ENCODE results near the gene IL26.

IL26 gene

GRCh38 chr12:68224613-68225285 is 861 bp downstream of the IL26 start:
- Histone ChIP-seq H3K9ac (no peak overlapping the region), H2AFZ (no peak overlapping the region)

GRCh38 chr12:68223067-68223747 is 2.4 kb downstream of the IL26 start:
- Histone ChIP-seq H2AFZ (peak overlapping the region; percentile 47), H3K27ac (no peak overlapping the region), H3K4me1 (no peaks in the 10 kb centered on the region), H3K79me2 (no peaks in the 10 kb centered on the region), H3K4me3 (ENCODE audit: low read depth, low read length) (no peak overlapping the region), H3K9me3 (ENCODE audit: control insufficient read depth, low read length) (no peaks in the 10 kb centered on the region), H3K4me2 (ENCODE audit: low read length) (peak overlapping the region; percentile 21), H3K27me3 (ENCODE audit: control insufficient read depth, insufficient read depth, low read length) (no peaks in the 10 kb centered on the region), H3K9ac (no peak overlapping the region), H3K36me3 (ENCODE audit: control insufficient read depth, insufficient read depth, low read length) (no peaks in the 10 kb centered on the region)
- TF ChIP-seq CTCF (IDR thresholded peaks at IDR 0.05) = peak; percentile 77

More at GRCh38 chr12:68224613-68225285, 861 bp downstream of the IL26 start:
- Histone ChIP-seq H3K4me2 (ENCODE audit: low read length) (no peak overlapping the region), H3K79me2 (no peaks in the 10 kb centered on the region), H3K4me3 (ENCODE audit: low read depth, low read length) (no peak overlapping the region), H3K4me1 (no peaks in the 10 kb centered on the region), H3K27me3 (ENCODE audit: control insufficient read depth, insufficient read depth, low read length) (no peaks in the 10 kb centered on the region), H3K9me3 (ENCODE audit: control insufficient read depth, low read length) (no peaks in the 10 kb centered on the region), H3K36me3 (ENCODE audit: control insufficient read depth, insufficient read depth, low read length) (no peaks in the 10 kb centered on the region), H3K27ac (no peak overlapping the region)
- TF ChIP-seq CTCF (IDR thresholded peaks at IDR 0.05) = no peak

- Histone ChIP-seq H3K27ac (no peak overlapping the region), H3K27me3 (ENCODE audit: control insufficient read depth, insufficient read depth, low read length) (no peaks in the 10 kb centered on the region), H3K9ac (no peak overlapping the region), H3K4me2 (ENCODE audit: low read length) (no peak overlapping the region), H2AFZ (no peak overlapping the region), H3K9me3 (ENCODE audit: control insufficient read depth, low read length) (no peaks in the 10 kb centered on the region), H3K36me3 (ENCODE audit: control insufficient read depth, insufficient read depth, low read length) (no peaks in the 10 kb centered on the region), H3K4me3 (ENCODE audit: low read depth, low read length) (no peak overlapping the region), H3K79me2 (no peaks in the 10 kb centered on the region), H3K4me1 (no peaks in the 10 kb centered on the region)
- no peak for TF ChIP-seq CTCF (IDR thresholded peaks at IDR 0.05)
These were observed 3.3 kb downstream of the IL26 start for GRCh38 chr12:68222326-68222725.

- H3K27me3 ChIP-seq (ENCODE audit: control insufficient read depth, insufficient read depth, low read length) = no peaks in the 10 kb centered on the region
- TF ChIP-seq CTCF (IDR thresholded peaks at IDR 0.05) = no peak
- H3K4me2 ChIP-seq (ENCODE audit: low read length) = no peak overlapping the region
These were observed 4.1 kb downstream of the IL26 start for GRCh38 chr12:68221497-68221896.

More at GRCh38 chr12:68221497-68221896, 4.1 kb downstream of the IL26 start:
- Histone ChIP-seq H3K9ac (no peak overlapping the region), H3K79me2 (no peaks in the 10 kb centered on the region), H3K27ac (no peak overlapping the region), H2AFZ (no peak overlapping the region), H3K9me3 (ENCODE audit: control insufficient read depth, low read length) (no peaks in the 10 kb centered on the region), H3K4me3 (ENCODE audit: low read depth, low read length) (no peak overlapping the region), H3K36me3 (ENCODE audit: control insufficient read depth, insufficient read depth, low read length) (no peaks in the 10 kb centered on the region), H3K4me1 (no peaks in the 10 kb centered on the region)

Data from parathyroid adenoma (tissue), 2 donors.